NCI-H2196 treated with DMSO at 0.1 percent for 48 hours (cell line): ENCODE data around the gene MUC5AC.
"Not testable (repeated sequence)": the region's sequence is repeated elsewhere in the genome, so short reads cannot be mapped to it uniquely, and the experiment has no call there.

ENCODE experiments used
- DNase-seq: peaks from one replicate; lab custom pipeline; 2025; ENCODE audit not compliant: unreplicated experiment; lab: John Stamatoyannopoulos, UW

Gene MUC5AC

GRCh38 chr11:1162491-1163311 is 4.9 kb downstream of the MUC5AC start:
- DNase-seq, result no peak

- no peak for DNase-seq
Observed at GRCh38 chr11:1163321-1163910, 5.7 kb downstream of the MUC5AC start.

GRCh38 chr11:1163911-1164735 is 6.4 kb downstream of the MUC5AC start:
- no peak for DNase-seq

GRCh38 chr11:1164779-1165255 is 7.1 kb downstream of the MUC5AC start:
- not testable (repeated sequence) for DNase-seq

GRCh38 chr11:1165256-1166041 is 7.7 kb downstream of the MUC5AC start:
- no peak for DNase-seq

GRCh38 chr11:1167256-1167655 is 9.5 kb downstream of the MUC5AC start:
- DNase-seq, result no peak

GRCh38 chr11:1167751-1168231 is 10.0 kb downstream of the MUC5AC start:
- DNase-seq, result no peak

GRCh38 chr11:1168256-1168655 is 10.5 kb downstream of the MUC5AC start:
- no peak for DNase-seq

GRCh38 chr11:1168721-1169161 is 11.0 kb downstream of the MUC5AC start:
- no peak for DNase-seq

GRCh38 chr11:1171223-1171984 is 13.7 kb downstream of the MUC5AC start:
- DNase-seq, result no peak

- DNase-seq, result no peak
Observed at GRCh38 chr11:1171985-1172728, 14.4 kb downstream of the MUC5AC start.

GRCh38 chr11:1172729-1173117 is 15.0 kb downstream of the MUC5AC start:
- no peak for DNase-seq

- DNase-seq, result not testable (repeated sequence)
Observed at GRCh38 chr11:1173396-1173795, 15.6 kb downstream of the MUC5AC start.

- DNase-seq, result no peak
Observed at GRCh38 chr11:1174441-1175370, 17.0 kb downstream of the MUC5AC start.

GRCh38 chr11:1175461-1176223 is 17.9 kb downstream of the MUC5AC start:
- DNase-seq, result no peak

- no peak for DNase-seq
Observed at GRCh38 chr11:1176224-1177019, 18.7 kb downstream of the MUC5AC start.
